Liver (tissue), 3 donors: Measurements from ENCODE around the gene ZBTB38.

Experiments
- CTCF ChIP-seq: fragments of 150-350 bp; IDR thresholded peaks from 2 replicates; pipeline ENCODE4 v1.5.1; 2017; ENCODE audit warnings: improper control_type of control experiment, low read depth, low read length; ENCODE audit not compliant: missing input control
- FOXA1 ChIP-seq: IDR thresholded peaks from 2 replicates; pipeline ENCODE4 v1.6.1; 2016; ENCODE audit warnings: antibody characterized with exemption
- GABPA ChIP-seq, 2 donors: IDR thresholded peaks in 1 of 2; conservative IDR thresholded peaks in 1 of 2; 2 replicates each; pipeline ENCODE4 v1.6.1; 2016; ENCODE audit warnings: antibody characterized with exemption in 2 of 2, mild to moderate bottlenecking in 1 of 2, moderate library complexity in 1 of 2
- HNF4A ChIP-seq, 2 donors: conservative IDR thresholded peaks; 2 replicates each; pipeline ENCODE4 v1.6.1; 2016; ENCODE audit warnings: antibody characterized with exemption in 2 of 2, mild to moderate bottlenecking in 2 of 2
- JUND ChIP-seq, 2 donors: IDR thresholded peaks; 2 replicates each; pipeline ENCODE4 v1.6.1; 2016; ENCODE audit warnings: antibody characterized with exemption in 2 of 2
- MAX ChIP-seq: IDR thresholded peaks from 2 replicates; pipeline ENCODE4 v1.6.1; 2016; ENCODE audit warnings: antibody characterized with exemption
- RAD21 ChIP-seq, 2 donors: IDR thresholded peaks; 2 replicates each; pipeline ENCODE4 v1.6.1; 2016; ENCODE audit warnings: antibody characterized with exemption in 2 of 2, mild to moderate bottlenecking in 2 of 2
- REST ChIP-seq: IDR thresholded peaks from 2 replicates; pipeline ENCODE4 v1.6.1; 2016; ENCODE audit warnings: antibody characterized with exemption, mild to moderate bottlenecking
- YY1 ChIP-seq: IDR thresholded peaks from 2 replicates; pipeline ENCODE4 v1.6.1; 2016; ENCODE audit warnings: antibody characterized with exemption, mild to moderate bottlenecking
- donor health status: healthy.
- donor health status: healthy.

GRCh38 chr3:141372656-141373055 lies 4.4 kb downstream of the ZBTB38 start:
- no peak for TF ChIP-seq CTCF
- no peak for TF ChIP-seq RAD21 (IDR thresholded peaks at IDR 0.05)
- no peak for TF ChIP-seq FOXA1
- TF ChIP-seq HNF4A (conservative IDR thresholded peaks at IDR 0.05): no peak
- no peak for TF ChIP-seq MAX
- TF ChIP-seq GABPA (IDR thresholded peaks at IDR 0.05 in 1 of 2, conservative IDR thresholded peaks at IDR 0.05 in 1 of 2): no peak
- no peak for TF ChIP-seq JUND (IDR thresholded peaks at IDR 0.05)
- no peak for TF ChIP-seq YY1
- TF ChIP-seq REST: no peak
